Thyroid gland (tissue), 4 donors: ENCODE measurements around the gene POPDC2. TPM values are rescaled to one million over a fixed set of nuclear protein-coding genes. Genes with fewer than 3 reads are reported as not detected.

Experiments used
- DNase-seq, 2 donors: peaks; one replicate each; pipeline ENCODE4 v3.0.0-alpha.2; 2019
- H3K27ac ChIP-seq, 3 donors: fragments of 200-600 bp; sonication (generic); 1 replicate in 2 of 3; 2 replicates in 1 of 3; pipeline ENCODE4 v1.5.1; 2016 to 2019; ENCODE audit warnings: mild to moderate bottlenecking in 1 of 3, moderate library complexity in 1 of 3
- H3K27me3 ChIP-seq: fragments of 200-600 bp; sonication (generic); one replicate; pipeline ENCODE4 v1.5.1; 2019
- H3K36me3 ChIP-seq, 2 donors: fragments of 200-600 bp; sonication (generic); one replicate each; pipeline ENCODE4 v1.5.1; 2016 to 2019
- H3K4me1 ChIP-seq, 2 donors: fragments of 200-600 bp; sonication (generic); one replicate each; pipeline ENCODE4 v1.5.1; 2017 to 2019
- H3K4me3 ChIP-seq, 3 donors: fragments of 200-600 bp; sonication (generic); replicated peaks in 1 of 3; 1 replicate in 2 of 3; 2 replicates in 1 of 3; pipeline ENCODE4 v1.5.1; 2016; ENCODE audit warnings: mild to moderate bottlenecking in 1 of 3
- H3K9me3 ChIP-seq: fragments of 200-600 bp; sonication (generic); one replicate; pipeline ENCODE4 v1.5.1; 2017
- CTCF ChIP-seq, 6 experiments: fragments of 200-600 bp in 3 of 6; fragments of 450-650 bp in 3 of 6; sonication (generic) in 3 of 6; IDR thresholded peaks; one replicate each; pipeline ENCODE4 v1.5.1; 2016 to 2019; ENCODE audit warnings: antibody characterized with exemption in 6 of 6, mild to moderate bottlenecking in 2 of 6, inconsistent platforms in 1 of 6, moderate library complexity in 1 of 6
- POLR2A ChIP-seq, 2 donors: fragments of 450-650 bp; IDR thresholded peaks; one replicate each; pipeline ENCODE4 v1.6.1; 2017; ENCODE audit warnings: antibody characterized with exemption in 2 of 2, mild to moderate bottlenecking in 2 of 2, moderate library complexity in 1 of 2
- WGBS, 2 donors: methylation state at CpG; one replicate each; pipeline ENCODE4 v1.1.5; 2017; 5-methylcytosine and 5-hydroxymethylcytosine counted together
- intact Hi-C: fragments of 100-400 bp; cut with DNase I; formaldehyde crosslinking; loops from one replicate; pipeline ENCODE4 v1.15.1; 2023
- total RNA-seq, 4 donors: library from RNA; depleted of rRNA; stranded (reverse); fragments of >200 nt; gene quantifications; one replicate each; pipeline ENCODE4 v1.2.3, GENCODE V29; 2016

The POPDC2 gene
- total RNA-seq, 4 donors from 2014 or later, result 1.9 to 5.4 (median 4.6) TPM

GRCh38 chr3:119700269-119700919 is 40.0 kb upstream of the POPDC2 start:
- Histone ChIP-seq H3K4me1 (peaks cover 4 to 13% of the 10 kb centered on the region in 2 donors), H3K27ac (no peak overlapping the region), H3K27me3 (no peaks in the 10 kb centered on the region), H3K4me3 (no peak overlapping the region), H3K36me3 (no peaks in the 10 kb centered on the region), H3K9me3 (no peaks in the 10 kb centered on the region)
- no peak for DNase-seq
- TF ChIP-seq CTCF (IDR thresholded peaks at IDR 0.05), result no peak
- no peak for TF ChIP-seq POLR2A (IDR thresholded peaks at IDR 0.05)
- intact Hi-C loops, result no loop called here
- WGBS, 2 donors, result 83 to 89% methylated on average over 4 of the region's 4 CpGs

GRCh38 chr3:119697394-119697793 is 37.0 kb upstream of the POPDC2 start:
- WGBS, 2 donors, result 86 to 94% methylated on average over 5 of the region's 5 CpGs
- TF ChIP-seq POLR2A (IDR thresholded peaks at IDR 0.05) (no peak), CTCF (IDR thresholded peaks at IDR 0.05) (no peak)
- Histone ChIP-seq H3K27me3 (no peaks in the 10 kb centered on the region), H3K4me1 (peaks cover 3 to 4% of the 10 kb centered on the region in 2 donors), H3K36me3 (no peaks in the 10 kb centered on the region), H3K4me3 (no peak overlapping the region), H3K9me3 (no peaks in the 10 kb centered on the region), H3K27ac (no peak overlapping the region)
- no peak for DNase-seq
- intact Hi-C loops, result no loop called here

- H3K36me3 ChIP-seq, result no peaks in the 10 kb centered on the region
- TF ChIP-seq CTCF (IDR thresholded peaks at IDR 0.05) (no peak), POLR2A (IDR thresholded peaks at IDR 0.05) (no peak)
- no peak overlapping the region for H3K4me3 ChIP-seq
- H3K27ac ChIP-seq, result no peak overlapping the region
- WGBS, 2 donors, result 93 to 95% methylated on average over 2 of the region's 2 CpGs
- no peaks in the 10 kb centered on the region for H3K4me1 ChIP-seq
- intact Hi-C loops, result no loop called here
- H3K9me3 ChIP-seq, result no peaks in the 10 kb centered on the region
- no peaks in the 10 kb centered on the region for H3K27me3 ChIP-seq
- DNase-seq, result no peak
Measured at GRCh38 chr3:119695480-119695879, 35.1 kb upstream of the POPDC2 start.

GRCh38 chr3:119690043-119690656 is 29.8 kb upstream of the POPDC2 start:
- Histone ChIP-seq H3K4me1 (no peaks in the 10 kb centered on the region), H3K36me3 (no peaks in the 10 kb centered on the region), H3K4me3 (no peak overlapping the region), H3K27me3 (no peaks in the 10 kb centered on the region), H3K9me3 (no peaks in the 10 kb centered on the region), H3K27ac (no peak overlapping the region)
- no peak for DNase-seq
- TF ChIP-seq CTCF (IDR thresholded peaks at IDR 0.05) (peak; percentile 31 to 68 (median 38)), POLR2A (IDR thresholded peaks at IDR 0.05) (no peak)
- intact Hi-C loops, result no loop called here
- WGBS, 2 donors, result 46 to 48% methylated on average over 4 of the region's 4 CpGs

GRCh38 chr3:119683421-119683820 is 23.0 kb upstream of the POPDC2 start:
- Histone ChIP-seq H3K4me1 (peaks cover 0 to 4% of the 10 kb centered on the region in 2 donors), H3K9me3 (no peaks in the 10 kb centered on the region), H3K27me3 (no peaks in the 10 kb centered on the region), H3K27ac (no peak overlapping the region), H3K4me3 (no peak overlapping the region), H3K36me3 (no peaks in the 10 kb centered on the region)
- no peak for TF ChIP-seq CTCF (IDR thresholded peaks at IDR 0.05)
- WGBS, 2 donors, result 41 to 50% methylated on average over 1 of the region's 1 CpG
- intact Hi-C loops, result no loop called here
- no peak for DNase-seq
